GM23338 (cell line): Measurements from ENCODE around the gene GHR. TPM values are rescaled to one million over a fixed set of nuclear protein-coding genes. Genes with fewer than 3 reads are reported as not detected.

Experiments used
- ATAC-seq: fragments of 200-7000 bp; cut with Tn5 transposase; 3 replicates; pipeline ENCODE4 v1.9.1; 2020
- DNase-seq: peaks from one replicate; pipeline ENCODE4 v3.0.0-alpha.2; 2015; ENCODE audit warnings: low spot score
- H2AFZ ChIP-seq: fragments of 200-600 bp; sonication (generic); 2 replicates; pipeline ENCODE4 v1.8.0; 2016; ENCODE audit warnings: antibody characterized with exemption, mild to moderate bottlenecking, moderate library complexity
- H3F3A ChIP-seq: fragments of 200-600 bp; sonication (generic); replicated peaks from 2 replicates; pipeline ENCODE4 v1.8.0; 2017; ENCODE audit warnings: antibody characterized with exemption, mixed run types, low read depth
- H3K27ac ChIP-seq: fragments of 200-600 bp; sonication (generic); 2 replicates; pipeline ENCODE4 v1.6.1; 2016; ENCODE audit warnings: low read depth
- H3K27me3 ChIP-seq: fragments of 200-600 bp; sonication (generic); 2 replicates; pipeline ENCODE4 v1.8.0; 2016; ENCODE audit warnings: mild to moderate bottlenecking, mixed run types, moderate library complexity; ENCODE audit not compliant: insufficient read depth
- H3K36me3 ChIP-seq: fragments of 200-600 bp; sonication (generic); 2 replicates; pipeline ENCODE4 v1.8.0; 2016; ENCODE audit warnings: mild to moderate bottlenecking; ENCODE audit not compliant: insufficient read depth
- H3K4me1 ChIP-seq: fragments of 200-600 bp; sonication (generic); 2 replicates; pipeline ENCODE4 v1.8.0; 2016; ENCODE audit warnings: mild to moderate bottlenecking, moderate library complexity; ENCODE audit not compliant: insufficient read depth
- H3K4me2 ChIP-seq: fragments of 200-600 bp; sonication (generic); 2 replicates; pipeline ENCODE4 v1.7.1; 2017; ENCODE audit warnings: mixed run types
- H3K4me3 ChIP-seq: fragments of 200-600 bp; sonication (generic); 2 replicates; pipeline ENCODE4 v1.6.1; 2016; ENCODE audit warnings: mixed run types
- H3K79me2 ChIP-seq: fragments of 200-600 bp; sonication (generic); replicated peaks from 2 replicates; pipeline ENCODE4 v1.8.0; 2017; ENCODE audit warnings: mild to moderate bottlenecking; ENCODE audit not compliant: insufficient read depth
- H3K9me2 ChIP-seq: fragments of 200-600 bp; sonication (generic); 2 replicates; pipeline ENCODE4 v1.8.0; 2017; ENCODE audit not compliant: insufficient read depth
- H4K20me1 ChIP-seq: fragments of 200-600 bp; sonication (generic); replicated peaks from 2 replicates; pipeline ENCODE4 v1.8.0; 2017; ENCODE audit warnings: mild to moderate bottlenecking; ENCODE audit not compliant: insufficient read depth
- H3K27ac Mint-ChIP-seq: 2 replicates; pipeline ENCODE4 v1.8.0; 2020; ENCODE audit warnings: inconsistent platforms, mild to moderate bottlenecking, moderate library complexity, mixed read lengths
- H3K27me3 Mint-ChIP-seq: 3 replicates; pipeline ENCODE4 v1.8.0; 2022; ENCODE audit warnings: low read depth, mild to moderate bottlenecking, moderate library complexity, mixed read lengths, inconsistent platforms; ENCODE audit not compliant: insufficient read depth, poor library complexity
- H3K36me3 Mint-ChIP-seq: 3 replicates; pipeline ENCODE4 v1.8.0; 2021; ENCODE audit warnings: low read depth, mild to moderate bottlenecking, inconsistent platforms, moderate library complexity, mixed read lengths
- H3K4me1 Mint-ChIP-seq: 3 replicates; pipeline ENCODE4 v1.8.0; 2020; ENCODE audit warnings: mild to moderate bottlenecking, inconsistent platforms, mixed read lengths
- H3K4me3 Mint-ChIP-seq: 3 replicates; pipeline ENCODE4 v1.8.0; 2021; ENCODE audit warnings: moderate library complexity, mild to moderate bottlenecking, inconsistent platforms, mixed read lengths
- H3K9me3 Mint-ChIP-seq: 3 replicates; pipeline ENCODE4 v1.8.0; 2020; ENCODE audit warnings: moderate library complexity, mild to moderate bottlenecking, inconsistent platforms, mixed read lengths
- CREB1 ChIP-seq: fragments of 250-450 bp; sonication (Bioruptor Pico); IDR thresholded peaks from 2 replicates; pipeline ENCODE4 v1.5.0; 2020; ENCODE audit warnings: low read depth, mild to moderate bottlenecking, moderate library complexity
- CTCF ChIP-seq, 2 experiments: fragments of 200-600 bp in 1 of 2; sonication (generic) in 1 of 2; conservative IDR thresholded peaks; 2 replicates each; pipeline versions ENCODE4 v1.5.1 to v1.6.1; 2016 to 2017; ENCODE audit warnings: antibody characterized with exemption in 2 of 2, low read depth in 2 of 2, mild to moderate bottlenecking in 2 of 2, moderate library complexity in 1 of 2
- ETS1 ChIP-seq: IDR thresholded peaks from 2 replicates; pipeline ENCODE4 v1.6.1; 2016; ENCODE audit warnings: antibody characterized with exemption
- EZH2 ChIP-seq: fragments of 200-600 bp; sonication (generic); IDR thresholded peaks from one replicate; pipeline ENCODE4 v1.8.0; 2017; ENCODE audit warnings: antibody characterized with exemption, mild to moderate bottlenecking, low read depth; ENCODE audit not compliant: unreplicated experiment
- EZH2phosphoT487 ChIP-seq: fragments of 200-600 bp; sonication (generic); IDR thresholded peaks from one replicate; pipeline ENCODE4 v1.8.1; 2018; ENCODE audit warnings: antibody characterized with exemption; ENCODE audit not compliant: unreplicated experiment
- JUNB ChIP-seq: IDR thresholded peaks from one replicate; pipeline ENCODE4 v1.6.1; 2016; ENCODE audit warnings: antibody characterized with exemption; ENCODE audit not compliant: unreplicated experiment
- NANOG ChIP-seq: IDR thresholded peaks from 2 replicates; pipeline ENCODE4 v1.6.1; 2016; ENCODE audit warnings: antibody characterized with exemption, borderline replicate concordance
- POLR2AphosphoS5 ChIP-seq: IDR thresholded peaks from 2 replicates; pipeline ENCODE4 v1.6.1; 2016; ENCODE audit warnings: antibody characterized with exemption, low read depth
- REST ChIP-seq: IDR thresholded peaks from one replicate; pipeline ENCODE4 v1.6.1; 2018; ENCODE audit warnings: antibody characterized with exemption; ENCODE audit not compliant: unreplicated experiment
- STAT1 ChIP-seq: IDR thresholded peaks from one replicate; pipeline ENCODE4 v1.6.1; 2016; ENCODE audit warnings: antibody characterized with exemption; ENCODE audit not compliant: unreplicated experiment
- ZNF114 ChIP-seq: fragments of 250-450 bp; sonication (Bioruptor Pico); IDR thresholded peaks from 2 replicates; pipeline ENCODE4 v1.5.0; 2020; ENCODE audit warnings: mild to moderate bottlenecking, moderate library complexity
- ZNF331 ChIP-seq: fragments of 250-450 bp; sonication (Bioruptor Pico); IDR thresholded peaks from 2 replicates; pipeline ENCODE4 v1.5.0; 2020; ENCODE audit warnings: low read depth, mild to moderate bottlenecking, moderate library complexity
- ZNF462 ChIP-seq: fragments of 250-450 bp; sonication (Bioruptor Pico); IDR thresholded peaks from 2 replicates; pipeline ENCODE4 v1.5.0; 2020; ENCODE audit warnings: mild to moderate bottlenecking, moderate library complexity
- polyA plus RNA-seq: library from polyadenylated mRNA; unstranded; fragments of >200 nt; fragmentation: Nextera tagmentation; extraction: Ambion mirVana; gene quantifications from 2 replicates; pipeline ENCODE4 v1.2.1, GENCODE V29; 2016
- total RNA-seq: library from RNA; depleted of rRNA; stranded (reverse); fragments of >200 nt; shearing (Covaris generic); gene quantifications from 2 replicates; pipeline ENCODE4 v1.2.3, GENCODE V29; 2014

GHR gene
- total and polyA plus RNA-seq, 2 experiments from 2014 or later: 0.21 to 1.9 TPM

- no peaks in the 10 kb centered on the region; the same call in 2 of the 3 replicates for H3K4me1 Mint-ChIP-seq
- H3K27me3 Mint-ChIP-seq: no peaks in the 10 kb centered on the region
Measured at GRCh38 chr5:42520957-42521356, 97.7 kb downstream of the GHR start.

More at GRCh38 chr5:42520957-42521356, 97.7 kb downstream of the GHR start:
- H3K79me2 ChIP-seq: no peaks in the 10 kb centered on the region
- Mint-ChIP-seq H3K27ac (no peak overlapping the region), H3K36me3 (peaks cover 14% of the 10 kb centered on the region; the same call in 2 of the 3 replicates), H3K4me3 (no peak overlapping the region), H3K9me3 (peaks cover 33% of the 10 kb centered on the region)
- H2AFZ ChIP-seq: no peak overlapping the region
- no peak for ATAC-seq
- TF ChIP-seq ETS1 (no peak), STAT1 (no peak), ZNF462 (CRISPR knock-in tag) (no peak), CREB1 (no peak), EZH2phosphoT487 (no peak), EZH2 (no peak), CTCF (conservative IDR thresholded peaks at IDR 0.05; ENCODE audit: low read depth in 2 of 2) (no peak), POLR2AphosphoS5 (no peak), NANOG (no peak), ZNF331 (no peak), ZNF114 (CRISPR knock-in tag) (no peak), JUNB (no peak), REST (no peak)
- 0 out of 2 replicates have a peak, but pooled peaks cover 3% of the 10 kb centered on the region for H3K9me2 ChIP-seq
- H3K36me3 ChIP-seq: no peaks in the 10 kb centered on the region; the same call in 1 of the 2 replicates
- no peak for DNase-seq
- peaks cover 6% of the 10 kb centered on the region; the same call in 1 of the 2 replicates for H3K4me1 ChIP-seq
- H4K20me1 ChIP-seq: no peaks in the 10 kb centered on the region
- H3F3A ChIP-seq: no peaks in the 10 kb centered on the region
- H3K4me3 ChIP-seq: no peak overlapping the region
- no peak overlapping the region for H3K4me2 ChIP-seq
- H3K27ac ChIP-seq: no peak overlapping the region
- H3K27me3 ChIP-seq: no peaks in the 10 kb centered on the region
